IMR-90 (cell line): ENCODE data around the gene NKX6-1. TPM values are rescaled to one million over a fixed set of nuclear protein-coding genes. Genes with fewer than 3 reads are reported as not detected.

ENCODE experiments used
- ATAC-seq: fragments of 200-7000 bp; cut with Tn5 transposase; 2 replicates; pipeline ENCODE4 v1.9.1; 2020; ENCODE audit warnings: low read depth, mild to moderate bottlenecking, moderate library complexity
- BruUV-seq: library from RNA; stranded (reverse); fragments of 400-500 nt; replicated peaks from 2 replicates; lab custom pipeline; 2021; lab: Mats Ljungman, UMichigan
- CTCF ChIA-PET: fragments of 300-600 bp; formaldehyde crosslinking; extraction: SDS; loops from one replicate; lab custom pipeline; 2021; ENCODE audit warnings: antibody characterized with exemption; lab: Yijun Ruan, JAX
- POLR2A ChIA-PET: fragments of 300-600 bp; sonication (Branson Sonifier 250); formaldehyde crosslinking; loops from one replicate; lab custom pipeline; 2022; ENCODE audit warnings: antibody characterized with exemption; ENCODE audit not compliant: unreplicated experiment; lab: Charles Lee
- DNase-seq: peaks from one replicate; pipeline ENCODE4 v3.0.0; 2013
- H2AFZ ChIP-seq: replicated peaks from 2 replicates; pipeline ENCODE3; 2013; ENCODE audit warnings: low read length, mild to moderate bottlenecking; ENCODE audit not compliant: poor library complexity
- H2AK5ac ChIP-seq: 2 replicates; pipeline ENCODE4 v1.6.1; 2013; ENCODE audit warnings: low read depth, low read length, inconsistent platforms
- H2AK9ac ChIP-seq: replicated peaks from 2 replicates; pipeline ENCODE3; 2013; ENCODE audit warnings: mild to moderate bottlenecking, low read depth, low read length, moderate library complexity; ENCODE audit not compliant: poor library complexity
- H2BK120ac ChIP-seq: 2 replicates; pipeline ENCODE4 v1.6.1; 2013; ENCODE audit warnings: low read depth, low read length, inconsistent platforms
- H2BK15ac ChIP-seq: 3 replicates; pipeline ENCODE4 v1.6.1; 2013; ENCODE audit warnings: low read depth, low read length, inconsistent platforms
- H2BK20ac ChIP-seq: 2 replicates; pipeline ENCODE4 v1.6.1; 2013; ENCODE audit warnings: low read depth, mild to moderate bottlenecking, inconsistent platforms, low read length, moderate library complexity
- H2BK5ac ChIP-seq: 2 replicates; pipeline ENCODE4 v1.6.1; 2013; ENCODE audit warnings: mild to moderate bottlenecking, low read depth, low read length, inconsistent platforms; ENCODE audit not compliant: poor library complexity, severe bottlenecking
- H3K14ac ChIP-seq: replicated peaks from 2 replicates; pipeline ENCODE4 v1.6.1; 2013; ENCODE audit warnings: low read depth, low read length, inconsistent platforms
- H3K18ac ChIP-seq: 2 replicates; pipeline ENCODE4 v1.6.1; 2013; ENCODE audit warnings: low read depth, low read length, control low read depth
- H3K23ac ChIP-seq: 2 replicates; pipeline ENCODE4 v1.6.1; 2013; ENCODE audit warnings: low read depth, low read length, inconsistent platforms
- H3K27ac ChIP-seq: 2 replicates; pipeline ENCODE4 v1.5.1; 2013; ENCODE audit warnings: mild to moderate bottlenecking, control low read depth, low read length; ENCODE audit not compliant: insufficient read depth
- H3K27me3 ChIP-seq: 2 replicates; pipeline ENCODE4 v1.6.1; 2013; ENCODE audit warnings: low read length; ENCODE audit not compliant: control insufficient read depth, insufficient read depth
- H3K36me3 ChIP-seq: 2 replicates; pipeline ENCODE4 v1.6.1; 2013; ENCODE audit warnings: low read length, mixed read lengths; ENCODE audit not compliant: control insufficient read depth, insufficient read depth
- H3K4ac ChIP-seq: 2 replicates; pipeline ENCODE4 v1.6.1; 2013; ENCODE audit warnings: low read depth, low read length, inconsistent platforms
- H3K4me1 ChIP-seq: 2 replicates; pipeline ENCODE4 v1.6.1; 2013; ENCODE audit warnings: low read length, mixed read lengths; ENCODE audit not compliant: control insufficient read depth, insufficient read depth
- H3K4me2 ChIP-seq: 2 replicates; pipeline ENCODE4 v1.6.1; 2013; ENCODE audit warnings: low read depth, mild to moderate bottlenecking, control low read depth, low read length, moderate library complexity
- H3K4me3 ChIP-seq: 2 replicates; pipeline ENCODE4 v1.5.1; 2013; ENCODE audit warnings: low read depth, mild to moderate bottlenecking, control low read depth, low read length, moderate library complexity; ENCODE audit not compliant: insufficient read depth
- H3K56ac ChIP-seq: 2 replicates; pipeline ENCODE4 v1.6.1; 2013; ENCODE audit warnings: low read length, inconsistent platforms; ENCODE audit not compliant: insufficient read depth; ENCODE audit errors: extremely low read depth
- H3K79me1 ChIP-seq, 2 experiments: 2 replicates each; pipeline ENCODE4 v1.6.1; 2013; ENCODE audit warnings: low read length in 2 of 2, inconsistent platforms in 1 of 2, low read depth in 1 of 2
- H3K9ac ChIP-seq: 2 replicates; pipeline ENCODE4 v1.6.1; 2013; ENCODE audit warnings: low read depth, low read length, control low read depth
- H3K9me1 ChIP-seq: 2 replicates; pipeline ENCODE4 v1.6.1; 2013; ENCODE audit warnings: low read length, inconsistent platforms; ENCODE audit not compliant: insufficient read depth
- H3K9me3 ChIP-seq: 2 replicates; pipeline ENCODE4 v1.6.1; 2013; ENCODE audit warnings: low read length; ENCODE audit not compliant: control insufficient read depth, insufficient read depth
- H4K20me1 ChIP-seq: 2 replicates; pipeline ENCODE4 v1.6.1; 2013; ENCODE audit warnings: low read length, inconsistent platforms; ENCODE audit not compliant: insufficient read depth
- H4K5ac ChIP-seq: 2 replicates; pipeline ENCODE4 v1.6.1; 2013; ENCODE audit warnings: mild to moderate bottlenecking, low read depth, low read length, control low read depth
- H4K8ac ChIP-seq, 2 experiments: 2 replicates each; pipeline ENCODE4 v1.6.1; 2013; ENCODE audit warnings: low read depth in 2 of 2, low read length in 2 of 2, control low read depth in 1 of 2, inconsistent platforms in 1 of 2
- H4K91ac ChIP-seq: 2 replicates; pipeline ENCODE4 v1.6.1; 2013; ENCODE audit warnings: low read depth, low read length, inconsistent platforms; ENCODE audit not compliant: insufficient read depth
- WGBS, 2 experiments: methylation state at CpG; one replicate each; pipeline versions ENCODE4 v1.1.5 to v1.1.7; 2013; ENCODE audit warnings: missing lambda C conversion rate in 2 of 2; ENCODE audit not compliant: insufficient read length in 1 of 2; ENCODE audit errors: extremely low coverage in 2 of 2; 5-methylcytosine and 5-hydroxymethylcytosine counted together
- dilution Hi-C: fragments of 300-500 bp; cut with HindIII; formaldehyde crosslinking; loops from one replicate; pipeline ENCODE4 v1.14.3; 2018; ENCODE audit warnings: low sequenced_read_pairs; ENCODE audit not compliant: unreplicated experiment
- in situ Hi-C: fragments of 300-500 bp; cut with MboI; formaldehyde crosslinking; loops from 3 replicates; pipeline ENCODE4 v1.14.3; 2019; ENCODE audit warnings: low sequenced_read_pairs, inconsistent platforms, mixed read lengths
- intact Hi-C: fragments of 100-400 bp; cut with micrococcal nuclease; formaldehyde crosslinking; loops from 2 replicates; pipeline ENCODE4 v1.10.0; 2022
- polyA plus RNA-seq, 3 experiments: library from polyadenylated mRNA; depleted of rRNA; stranded (reverse); fragments of >200 nt; gene quantifications; 2 replicates each; pipeline ENCODE4 v1.2.3, GENCODE V29; 2012; ENCODE audit warnings: low replicate concordance in 1 of 3
- total RNA-seq: library from RNA; depleted of rRNA; stranded (reverse); fragments of >200 nt; gene quantifications from 2 replicates; pipeline ENCODE4 v1.2.3, GENCODE V29; 2012
- TF ChIP-seq, protein P1 (sequence below): fragments of 150-350 bp; IDR thresholded peaks from 2 replicates; pipeline ENCODE4 v1.6.1; 2017; ENCODE audit warnings: mild to moderate bottlenecking, antibody characterized with exemption, low read length, low read depth
- TF ChIP-seq, protein P2 (sequence below): conservative IDR thresholded peaks from 2 replicates; pipeline ENCODE4 v1.5.1; 2012; ENCODE audit warnings: mild to moderate bottlenecking, low read depth, low read length, improper control_type of control experiment

Gene NKX6-1
- total and polyA plus RNA-seq, 2 of the 4 experiments (the other 2 are of a cell fraction), result under 0.01 to 0.24 TPM

DNA sequence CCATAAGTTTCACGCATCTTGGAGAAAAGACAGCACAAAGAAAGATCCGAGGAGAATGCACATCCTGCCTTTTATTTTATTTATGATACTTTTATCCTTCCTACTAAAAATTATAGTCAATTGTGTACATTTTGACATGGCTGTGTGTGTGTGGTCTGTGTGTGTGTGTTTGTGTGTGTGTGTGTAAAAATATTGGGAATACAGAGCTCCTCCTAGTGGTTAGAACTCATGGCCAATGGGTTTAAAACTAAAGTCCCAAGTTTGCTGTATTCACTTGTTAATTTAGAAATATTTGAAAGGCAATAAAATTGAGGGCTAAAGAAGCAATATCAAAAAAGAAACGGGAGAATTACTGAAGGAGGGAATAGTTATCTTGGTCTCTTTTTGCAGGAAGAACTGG lies 47.5 kb downstream of the NKX6-1 start:
- H4K20me1 ChIP-seq, result no peaks in the 10 kb centered on the region
- no peaks in the 10 kb centered on the region for H3K36me3 ChIP-seq
- H4K91ac ChIP-seq, result no peak overlapping the region
- H2AK9ac ChIP-seq, result no peak overlapping the region
- H2BK20ac ChIP-seq, result no peak overlapping the region
- ChIA-PET POLR2A (no interaction called here), CTCF (interaction anchor here (1.1 to 1.8 kb wide), 2 partner anchors 11 kb away, joined by 3 to 8 read pairs; no protein-coding TSS in a partner anchor)
- H3K9me1 ChIP-seq, result no peaks in the 10 kb centered on the region
- H3K27ac ChIP-seq, result no peak overlapping the region
- no peak overlapping the region for H2BK15ac ChIP-seq
- no peak overlapping the region for H3K14ac ChIP-seq
- H3K4me2 ChIP-seq, result no peak overlapping the region
- H3K9ac ChIP-seq, result no peak overlapping the region
- no peak overlapping the region for H2BK120ac ChIP-seq
- no peak overlapping the region for H3K18ac ChIP-seq
- H3K4ac ChIP-seq, result no peak overlapping the region
- DNase-seq (no peak), ATAC-seq (no peak)
- H2AK5ac ChIP-seq, result no peak overlapping the region
- dilution Hi-C loops (no loop called here), in situ Hi-C loops (no loop called here), intact Hi-C loops (loop anchor here (5.0 kb wide), 1 partner anchor 679 kb away; no protein-coding TSS in a partner anchor)
- no CpG with 5 or more reads among the region's 3 CpGs for WGBS, 2 experiments
- no peak overlapping the region for H3K56ac ChIP-seq
- H3K9me3 ChIP-seq, result no peaks in the 10 kb centered on the region
- BruUV-seq, result no TSS peak
- no peak overlapping the region for H2AFZ ChIP-seq
- H3K79me1 ChIP-seq, result no peaks in the 10 kb centered on the region
- H3K4me3 ChIP-seq, result no peak overlapping the region
- no peaks in the 10 kb centered on the region for H3K27me3 ChIP-seq
- no peak overlapping the region for H4K5ac ChIP-seq
- no peak overlapping the region for H3K23ac ChIP-seq
- H2BK5ac ChIP-seq, result no peak overlapping the region
- H4K8ac ChIP-seq, result no peak overlapping the region
- TF ChIP-seq, protein P1, sequence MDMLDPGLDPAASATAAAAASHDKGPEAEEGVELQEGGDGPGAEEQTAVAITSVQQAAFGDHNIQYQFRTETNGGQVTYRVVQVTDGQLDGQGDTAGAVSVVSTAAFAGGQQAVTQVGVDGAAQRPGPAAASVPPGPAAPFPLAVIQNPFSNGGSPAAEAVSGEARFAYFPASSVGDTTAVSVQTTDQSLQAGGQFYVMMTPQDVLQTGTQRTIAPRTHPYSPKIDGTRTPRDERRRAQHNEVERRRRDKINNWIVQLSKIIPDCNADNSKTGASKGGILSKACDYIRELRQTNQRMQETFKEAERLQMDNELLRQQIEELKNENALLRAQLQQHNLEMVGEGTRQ, result no peak
- TF ChIP-seq, protein P2, sequence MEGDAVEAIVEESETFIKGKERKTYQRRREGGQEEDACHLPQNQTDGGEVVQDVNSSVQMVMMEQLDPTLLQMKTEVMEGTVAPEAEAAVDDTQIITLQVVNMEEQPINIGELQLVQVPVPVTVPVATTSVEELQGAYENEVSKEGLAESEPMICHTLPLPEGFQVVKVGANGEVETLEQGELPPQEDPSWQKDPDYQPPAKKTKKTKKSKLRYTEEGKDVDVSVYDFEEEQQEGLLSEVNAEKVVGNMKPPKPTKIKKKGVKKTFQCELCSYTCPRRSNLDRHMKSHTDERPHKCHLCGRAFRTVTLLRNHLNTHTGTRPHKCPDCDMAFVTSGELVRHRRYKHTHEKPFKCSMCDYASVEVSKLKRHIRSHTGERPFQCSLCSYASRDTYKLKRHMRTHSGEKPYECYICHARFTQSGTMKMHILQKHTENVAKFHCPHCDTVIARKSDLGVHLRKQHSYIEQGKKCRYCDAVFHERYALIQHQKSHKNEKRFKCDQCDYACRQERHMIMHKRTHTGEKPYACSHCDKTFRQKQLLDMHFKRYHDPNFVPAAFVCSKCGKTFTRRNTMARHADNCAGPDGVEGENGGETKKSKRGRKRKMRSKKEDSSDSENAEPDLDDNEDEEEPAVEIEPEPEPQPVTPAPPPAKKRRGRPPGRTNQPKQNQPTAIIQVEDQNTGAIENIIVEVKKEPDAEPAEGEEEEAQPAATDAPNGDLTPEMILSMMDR, result peak; percentile 30; the same call in 1 of the 2 replicates
- no peaks in the 10 kb centered on the region for H3K4me1 ChIP-seq
